HG03520 (cell line): Measurements from ENCODE around the gene GALNT8.
"Not testable (repeated sequence)": the region's sequence is repeated elsewhere in the genome, so short reads cannot be mapped to it uniquely, and the experiment has no call there.

Source experiments
- ATAC-seq: cut with Tn5 transposase; IDR thresholded peaks from one replicate; pipeline ENCODE4 v1.9.1; 2021; ENCODE audit warnings: mild to moderate bottlenecking, moderate library complexity; ENCODE audit not compliant: unreplicated experiment

Gene GALNT8

DNA sequence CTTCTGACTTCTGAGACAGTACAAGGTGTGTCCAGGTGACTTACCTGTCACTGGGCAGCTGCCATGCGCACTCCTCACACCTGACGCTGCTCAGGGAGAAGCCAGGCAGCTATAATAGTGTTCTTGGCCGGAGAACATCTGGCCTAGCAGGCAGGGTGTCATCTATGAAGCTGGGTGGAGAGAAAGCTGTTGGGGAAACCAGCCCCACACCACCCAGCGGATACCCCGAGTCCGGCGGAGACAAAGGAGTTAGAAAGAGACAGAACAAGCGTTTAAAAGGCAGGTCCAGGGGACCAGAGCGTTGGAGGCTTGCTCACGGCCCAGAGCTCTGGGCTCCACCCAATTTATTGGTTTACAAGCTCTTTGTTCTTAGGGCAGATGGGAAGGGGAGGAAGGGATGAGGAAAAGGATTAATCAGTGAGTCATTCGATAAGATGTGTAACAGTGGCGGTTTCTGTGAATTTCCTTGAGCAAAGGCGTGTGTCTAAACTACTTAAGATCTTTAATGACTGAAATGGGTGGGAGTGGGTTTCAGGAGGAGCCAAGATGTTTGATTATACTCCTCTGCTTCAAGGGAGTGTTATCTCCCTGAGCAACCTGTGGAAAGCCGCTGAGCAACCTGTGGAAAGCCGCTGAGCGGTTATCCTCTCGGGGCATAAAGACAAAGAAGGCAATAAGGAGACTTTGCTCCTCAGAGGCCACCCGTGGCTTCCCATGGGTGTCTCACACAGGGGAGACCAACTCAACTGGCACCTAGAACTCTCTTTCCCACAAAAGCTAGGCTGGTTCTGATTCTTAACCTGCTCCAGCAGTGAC, at the start of gene GALNT8:
Gene GALNT8 (plus strand): TSS at position 580 of the 816 bp plus-strand sequence. CDS start 278 bp downstream, outside the sequence.
- no peak for ATAC-seq

DNA sequence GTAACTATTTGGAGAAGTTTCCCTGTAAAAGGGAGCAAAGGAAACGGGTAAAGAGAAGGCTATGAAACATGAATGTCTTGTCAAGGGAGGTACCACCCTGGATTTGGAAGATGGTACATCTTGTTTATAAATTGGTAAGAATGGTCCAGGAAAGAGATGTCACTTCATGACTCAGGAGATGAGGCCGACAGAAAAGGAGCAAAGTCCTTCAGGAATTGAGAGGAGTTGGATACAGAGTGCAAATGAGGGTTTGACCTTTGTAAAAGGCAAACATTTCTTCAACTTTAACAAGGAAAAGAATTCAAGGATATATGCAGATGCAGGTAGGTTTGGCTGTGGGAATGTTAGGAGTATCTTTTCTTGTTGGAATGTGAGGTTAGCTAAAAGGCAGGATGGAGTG, 40.5 kb upstream of the GALNT8 start:
- no peak for ATAC-seq

GRCh38 chr12:4681732-4682131, 38.5 kb upstream of the GALNT8 start:
- no peak for ATAC-seq

GRCh38 chr12:4685317-4685716, 34.9 kb upstream of the GALNT8 start:
- no peak for ATAC-seq

DNA sequence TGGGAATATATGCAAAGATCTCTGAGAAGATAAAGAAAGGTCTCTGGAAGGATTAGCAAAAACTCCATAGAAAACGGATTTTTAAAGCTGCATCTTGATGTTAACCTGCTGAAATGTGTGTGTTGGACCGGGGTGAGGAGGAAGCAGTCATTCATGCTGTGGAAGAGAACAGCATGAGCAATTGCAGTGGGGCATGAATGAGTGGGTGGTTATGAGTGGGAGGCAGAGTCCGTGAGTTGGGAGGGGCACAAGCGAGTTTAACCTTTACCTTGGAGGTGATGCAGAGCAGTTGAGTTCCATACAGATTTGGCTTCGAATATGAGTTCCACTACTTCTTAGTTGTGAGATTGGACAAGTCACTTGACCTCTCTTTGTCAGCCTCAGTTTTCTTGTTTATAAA, 29.4 kb upstream of the GALNT8 start:
- no peak for ATAC-seq

DNA sequence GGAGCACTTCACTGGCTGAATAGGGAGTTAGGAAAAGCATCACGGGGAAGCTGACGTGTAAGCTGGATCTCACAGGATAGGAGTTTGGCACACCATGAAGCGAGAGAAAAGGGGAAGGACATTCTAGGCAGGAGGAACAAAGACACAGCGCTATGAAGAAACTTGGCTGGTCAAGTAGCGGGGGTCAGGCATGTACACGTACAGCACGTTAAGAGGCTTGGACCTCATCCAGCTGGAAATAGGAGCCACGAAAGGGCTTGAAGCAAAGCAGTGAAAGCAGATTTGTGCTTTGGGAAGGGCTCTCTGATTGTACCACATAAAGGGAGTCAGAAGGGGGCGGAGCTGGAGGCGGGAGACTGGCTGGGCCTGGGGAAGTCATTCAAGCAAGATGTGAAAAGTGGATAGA, 19.6 kb upstream of the GALNT8 start:
- no peak for ATAC-seq

GRCh38 chr12:4701395-4702190, 18.6 kb upstream of the GALNT8 start:
- ATAC-seq = no peak

DNA sequence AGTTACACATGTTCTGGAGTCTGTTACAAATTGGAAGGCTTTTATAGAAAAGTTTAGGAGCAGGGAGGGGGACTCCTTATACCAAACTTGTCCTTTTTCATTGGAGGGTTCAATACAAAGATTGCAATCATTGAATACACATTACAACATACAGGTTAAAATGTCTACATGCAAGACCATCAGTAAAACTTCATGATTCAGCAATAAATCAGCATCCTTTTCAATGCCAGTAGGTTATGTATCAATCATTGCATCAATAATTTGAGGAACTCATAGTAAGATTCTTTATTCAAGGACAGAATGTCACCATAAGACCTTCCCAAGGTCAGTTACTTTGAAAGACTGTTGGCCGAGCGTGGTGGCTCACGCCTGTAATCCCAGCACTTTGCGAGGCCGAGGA, 16.5 kb upstream of the GALNT8 start:
- no peak for ATAC-seq

GRCh38 chr12:4705824-4706223, 14.4 kb upstream of the GALNT8 start:
- ATAC-seq = no peak

- ATAC-seq = no peak
Measured at GRCh38 chr12:4707306-4707705, 12.9 kb upstream of the GALNT8 start.

GRCh38 chr12:4710113-4710512, 10.1 kb upstream of the GALNT8 start:
- ATAC-seq = no peak

DNA sequence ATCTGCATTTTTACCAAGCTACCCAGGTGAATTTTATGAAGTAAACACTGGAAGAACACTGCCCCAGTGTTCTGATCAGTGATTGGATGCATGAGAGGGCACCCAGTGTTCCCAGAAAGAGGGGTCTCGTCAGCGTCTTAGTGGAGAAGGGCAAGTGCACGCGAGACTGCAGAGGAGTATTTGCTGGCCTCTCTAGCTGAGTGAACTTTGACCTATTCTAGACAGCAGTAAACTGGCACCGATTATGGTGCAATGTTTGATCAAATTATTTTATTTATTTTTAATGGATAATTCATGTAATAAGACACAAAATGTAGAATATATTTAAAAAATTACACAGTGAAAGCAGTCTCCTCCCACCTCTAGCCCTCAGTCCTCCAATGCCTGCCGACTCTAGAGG, 5.3 kb upstream of the GALNT8 start:
- no peak for ATAC-seq

GRCh38 chr12:4717806-4718205, 2.4 kb upstream of the GALNT8 start:
- ATAC-seq = no peak

GRCh38 chr12:4720637-4720995, 416 bp downstream of the GALNT8 start:
- ATAC-seq = no peak

DNA sequence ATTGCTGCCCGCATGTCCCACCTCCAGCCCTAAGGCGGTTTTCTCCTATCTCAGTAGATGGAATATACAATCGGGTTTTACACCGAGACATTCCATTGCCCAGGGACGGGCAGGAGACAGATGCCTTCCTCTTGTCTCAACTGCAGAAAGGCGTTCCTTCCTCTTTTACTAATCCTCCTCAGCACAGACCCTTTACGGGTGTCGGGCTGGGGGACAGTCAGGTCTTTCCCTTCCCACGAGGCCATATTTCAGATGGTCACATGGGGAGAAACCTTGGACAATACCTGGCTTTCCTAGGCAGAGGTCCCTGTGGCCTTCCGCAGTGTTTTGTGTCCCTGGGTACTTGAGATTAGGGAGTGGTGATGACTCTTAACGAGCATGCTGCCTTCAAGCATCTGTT, 1.4 kb downstream of the GALNT8 start:
- not testable (repeated sequence) for ATAC-seq

DNA sequence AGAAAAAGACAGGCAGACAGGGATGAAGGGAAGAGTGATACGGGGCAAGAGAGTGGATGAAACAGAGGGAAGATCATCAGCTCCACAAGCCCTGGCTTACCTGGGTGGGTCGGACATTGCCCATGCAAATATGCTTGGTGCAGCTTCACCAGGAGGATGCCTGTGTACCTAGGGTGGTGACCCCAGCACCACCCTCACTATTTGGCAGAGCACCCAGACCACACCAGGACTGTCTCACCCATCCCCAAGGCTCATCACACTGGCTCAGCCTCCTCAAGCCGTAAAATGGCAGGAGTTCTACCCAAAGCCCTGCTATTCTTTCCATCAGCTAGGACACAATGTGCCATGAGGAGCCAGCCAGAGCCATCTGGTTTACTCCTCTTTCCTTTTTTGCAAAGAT, 3.0 kb downstream of the GALNT8 start:
- no peak for ATAC-seq

DNA sequence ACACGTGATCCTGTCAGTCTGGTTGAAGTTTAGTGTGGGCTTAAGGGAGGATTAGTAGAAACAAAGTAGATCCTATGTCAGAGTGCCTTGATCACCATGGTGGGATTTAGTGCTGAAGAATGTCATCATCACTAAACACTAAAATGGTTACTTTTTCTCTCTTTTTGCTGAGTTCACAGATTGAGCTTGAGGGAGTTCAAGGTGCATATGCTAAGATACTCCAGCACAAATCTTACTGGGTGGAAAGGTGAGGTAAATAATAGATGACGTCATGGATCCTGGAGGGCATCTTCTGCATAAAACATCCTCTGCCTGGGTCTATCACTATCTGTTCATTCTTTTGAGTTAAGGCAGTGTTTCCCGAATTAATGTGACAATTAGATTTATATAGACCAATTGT, 4.9 kb downstream of the GALNT8 start:
- ATAC-seq = no peak

DNA sequence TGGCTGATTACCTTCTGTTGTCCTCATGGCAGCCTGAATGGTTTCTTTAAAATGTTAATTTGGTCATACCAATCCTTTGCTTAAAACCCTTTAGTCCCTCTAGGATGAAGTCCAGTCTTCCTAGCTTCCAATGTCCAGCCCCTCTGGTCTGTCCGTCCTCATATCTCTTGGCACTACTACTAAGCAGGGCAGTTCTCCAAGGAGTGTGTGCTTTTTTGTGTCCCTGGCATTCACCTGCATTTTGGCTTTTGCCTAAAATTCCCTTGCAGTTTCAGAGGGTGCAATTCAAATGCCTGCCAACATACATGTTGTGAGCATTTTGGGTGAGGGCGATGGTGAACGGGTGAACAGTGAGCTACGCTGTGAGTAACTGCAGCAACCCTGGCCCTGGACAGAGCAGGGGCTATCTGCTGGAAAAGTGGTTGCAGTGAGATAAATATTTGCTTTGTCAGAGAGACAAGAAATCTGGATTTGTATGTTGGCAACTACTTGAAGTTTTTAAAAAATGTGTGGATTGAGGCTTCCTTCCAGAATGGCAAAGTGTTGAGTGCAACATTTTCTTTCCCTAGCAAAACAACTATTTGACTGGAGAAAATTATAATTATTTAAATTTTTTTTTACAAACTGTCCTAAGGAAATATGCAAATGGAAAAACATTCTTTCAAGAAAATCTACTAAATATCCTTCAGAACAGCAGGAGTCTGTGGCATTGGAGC, 14.6 kb downstream of the GALNT8 start:
- no peak for ATAC-seq

GRCh38 chr12:4736091-4736490, 15.9 kb downstream of the GALNT8 start:
- no peak for ATAC-seq

GRCh38 chr12:4738541-4738940, 18.3 kb downstream of the GALNT8 start:
- ATAC-seq = no peak

DNA sequence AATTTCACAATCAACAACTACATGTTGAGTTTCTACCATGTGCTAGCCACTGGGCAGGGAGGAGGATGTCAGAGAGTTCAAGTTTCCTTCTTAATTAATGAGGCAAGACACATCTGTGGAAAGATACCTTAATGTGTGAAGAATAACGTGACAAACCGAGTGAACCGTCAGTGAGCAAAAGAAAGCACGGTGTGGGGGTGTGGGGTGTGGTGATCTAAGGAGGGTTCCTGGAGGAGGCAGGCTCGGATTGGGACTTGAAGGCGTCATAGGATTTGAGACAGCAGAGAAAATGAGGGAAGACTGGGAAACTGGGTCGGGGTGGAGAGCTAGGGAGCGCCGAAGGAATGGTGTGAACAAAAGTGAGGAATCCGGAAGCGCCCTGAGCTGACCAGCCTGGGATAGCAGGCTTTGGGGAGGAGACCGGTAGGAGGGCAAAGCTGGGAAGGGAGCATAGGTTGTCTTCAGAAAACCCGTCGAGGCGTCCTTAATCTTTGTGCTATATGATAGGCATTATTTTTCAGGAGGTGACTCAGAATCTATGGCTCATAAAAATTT, 22.3 kb downstream of the GALNT8 start:
- ATAC-seq = no peak
